SK-N-SH treated with all-trans-retinoic acid at 6 μM for 48 hours (cell line): ENCODE results near the gene TTC7B.

Experiments
- ATAC-seq: fragments of 200-7000 bp; cut with Tn5 transposase; 3 replicates; pipeline ENCODE4 v1.9.1; 2020; ENCODE audit warnings: mild to moderate bottlenecking, moderate library complexity
- ARNTL ChIP-seq: fragments of 450-650 bp; formaldehyde crosslinking; IDR thresholded peaks from 2 replicates; pipeline ENCODE4 v1.5.0; 2020; ENCODE audit warnings: low read depth, mild to moderate bottlenecking, moderate library complexity, borderline replicate concordance
- BACH2 ChIP-seq: fragments of 250-450 bp; sonication (Bioruptor Pico); IDR thresholded peaks from 2 replicates; pipeline ENCODE4 v1.9.0; 2021; ENCODE audit warnings: mild to moderate bottlenecking, borderline replicate concordance
- CSDC2 ChIP-seq: fragments of 250-450 bp; sonication (Bioruptor Pico); IDR thresholded peaks from 2 replicates; pipeline ENCODE4 v1.5.0; 2020; ENCODE audit warnings: mild to moderate bottlenecking, moderate library complexity
- ESRRG ChIP-seq: fragments of 250-450 bp; sonication (Bioruptor Pico); IDR thresholded peaks from 2 replicates; pipeline ENCODE4 v1.6.1; 2021; ENCODE audit warnings: mild to moderate bottlenecking
- GLIS3 ChIP-seq: fragments of 250-450 bp; sonication (Bioruptor Pico); IDR thresholded peaks from 2 replicates; pipeline ENCODE4 v1.5.0; 2020; ENCODE audit warnings: mild to moderate bottlenecking, moderate library complexity
- ISL1 ChIP-seq: fragments of 250-450 bp; sonication (Bioruptor Pico); IDR thresholded peaks from 2 replicates; pipeline ENCODE4 v2.1.2; 2022; ENCODE audit warnings: mild to moderate bottlenecking, moderate library complexity
- OSR1 ChIP-seq: fragments of 250-450 bp; sonication (Bioruptor Pico); IDR thresholded peaks from 2 replicates; pipeline ENCODE4 v1.8.0; 2022; ENCODE audit warnings: moderate library complexity, mild to moderate bottlenecking, inconsistent platforms
- PPARA ChIP-seq: fragments of 250-450 bp; sonication (Bioruptor Pico); IDR thresholded peaks from 2 replicates; pipeline ENCODE4 v1.5.0; 2020; ENCODE audit warnings: mild to moderate bottlenecking, borderline replicate concordance
- RARB ChIP-seq: fragments of 250-450 bp; sonication (Bioruptor Pico); IDR thresholded peaks from 2 replicates; pipeline ENCODE4 v1.8.0; 2021; ENCODE audit warnings: mild to moderate bottlenecking, moderate library complexity
- TCF4 ChIP-seq: fragments of 250-450 bp; sonication (Bioruptor Pico); IDR thresholded peaks from 2 replicates; pipeline ENCODE4 v1.8.0; 2021; ENCODE audit warnings: mild to moderate bottlenecking, moderate library complexity, borderline replicate concordance
- TOX ChIP-seq: fragments of 250-450 bp; sonication (Bioruptor Pico); IDR thresholded peaks from 2 replicates; pipeline ENCODE4 v1.8.0; 2021; ENCODE audit warnings: mild to moderate bottlenecking, moderate library complexity, borderline replicate concordance
- ZC3H10 ChIP-seq: fragments of 250-450 bp; sonication (Bioruptor Pico); IDR thresholded peaks from 2 replicates; pipeline ENCODE4 v1.5.1; 2021; ENCODE audit warnings: mild to moderate bottlenecking, moderate library complexity
- ZFP3 ChIP-seq: fragments of 250-450 bp; sonication (Bioruptor Pico); IDR thresholded peaks from 2 replicates; pipeline ENCODE4 v1.5.0; 2020; ENCODE audit warnings: mild to moderate bottlenecking, moderate library complexity
- ZFP30 ChIP-seq: fragments of 450-650 bp; formaldehyde crosslinking; IDR thresholded peaks from 2 replicates; pipeline ENCODE4 v1.5.0; 2022; ENCODE audit warnings: mild to moderate bottlenecking, moderate library complexity
- ZNF565 ChIP-seq: fragments of 450-650 bp; formaldehyde crosslinking; conservative IDR thresholded peaks from 2 replicates; pipeline ENCODE4 v1.5.0; 2020; ENCODE audit warnings: low read depth, mild to moderate bottlenecking, moderate library complexity
- ZNF70 ChIP-seq: fragments of 450-650 bp; formaldehyde crosslinking; IDR thresholded peaks from 2 replicates; pipeline ENCODE4 v1.5.0; 2020; ENCODE audit warnings: mild to moderate bottlenecking, moderate library complexity
- ZNF8 ChIP-seq: fragments of 450-650 bp; formaldehyde crosslinking; IDR thresholded peaks from 2 replicates; pipeline ENCODE4 v1.5.0; 2020; ENCODE audit warnings: mild to moderate bottlenecking, moderate library complexity
- TF ChIP-seq, protein P1 (sequence below): fragments of 250-450 bp; sonication (Bioruptor Pico); IDR thresholded peaks from 2 replicates; pipeline ENCODE4 v1.8.0; 2020; ENCODE audit warnings: mild to moderate bottlenecking, moderate library complexity, borderline replicate concordance
- TF ChIP-seq, protein P2 (sequence below): fragments of 250-450 bp; sonication (Bioruptor Pico); IDR thresholded peaks from 2 replicates; pipeline ENCODE4 v1.8.0; 2021; ENCODE audit warnings: low read depth, mild to moderate bottlenecking, moderate library complexity, borderline replicate concordance
- TF ChIP-seq, protein P3 (sequence below): fragments of 250-450 bp; sonication (Bioruptor Pico); IDR thresholded peaks from 2 replicates; pipeline ENCODE4 v1.5.1; 2021; ENCODE audit warnings: mild to moderate bottlenecking, moderate library complexity

The TTC7B gene

DNA sequence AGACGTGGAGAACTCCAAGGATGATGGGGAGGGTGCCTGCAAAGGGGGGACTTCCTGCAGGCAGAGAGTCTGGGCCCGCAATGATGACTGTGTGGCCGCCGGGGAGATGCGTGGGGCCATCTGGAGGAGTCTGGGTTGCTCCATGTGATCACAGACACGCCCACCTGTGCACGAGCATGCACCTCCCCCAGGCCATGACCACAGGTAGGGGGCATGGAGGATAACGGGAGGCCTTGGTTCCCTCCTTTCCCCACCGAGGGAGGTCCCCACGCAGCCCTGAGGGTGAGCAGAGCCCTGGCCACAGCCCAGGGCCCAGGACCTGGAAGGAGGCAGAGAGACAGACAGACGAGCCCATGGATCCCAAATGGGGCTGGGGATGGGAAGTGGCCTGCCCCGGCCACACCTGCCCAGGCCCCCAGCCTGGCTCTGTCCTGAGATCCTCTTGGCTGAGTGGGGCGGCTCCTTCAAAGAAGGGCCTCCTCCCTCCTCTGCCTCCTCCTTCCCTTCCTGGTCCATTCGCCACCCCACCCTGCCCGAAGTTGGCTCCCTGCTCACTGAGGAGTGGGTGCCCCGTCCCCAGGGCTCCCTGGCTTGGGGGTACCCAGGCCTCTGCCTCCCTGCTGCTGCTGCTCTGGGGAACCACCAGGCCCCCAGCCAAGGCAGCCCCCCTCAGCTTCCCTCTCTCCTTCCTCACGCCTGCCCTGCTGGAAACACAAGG, 281.2 kb downstream of the TTC7B start:
- TF ChIP-seq, protein P1, sequence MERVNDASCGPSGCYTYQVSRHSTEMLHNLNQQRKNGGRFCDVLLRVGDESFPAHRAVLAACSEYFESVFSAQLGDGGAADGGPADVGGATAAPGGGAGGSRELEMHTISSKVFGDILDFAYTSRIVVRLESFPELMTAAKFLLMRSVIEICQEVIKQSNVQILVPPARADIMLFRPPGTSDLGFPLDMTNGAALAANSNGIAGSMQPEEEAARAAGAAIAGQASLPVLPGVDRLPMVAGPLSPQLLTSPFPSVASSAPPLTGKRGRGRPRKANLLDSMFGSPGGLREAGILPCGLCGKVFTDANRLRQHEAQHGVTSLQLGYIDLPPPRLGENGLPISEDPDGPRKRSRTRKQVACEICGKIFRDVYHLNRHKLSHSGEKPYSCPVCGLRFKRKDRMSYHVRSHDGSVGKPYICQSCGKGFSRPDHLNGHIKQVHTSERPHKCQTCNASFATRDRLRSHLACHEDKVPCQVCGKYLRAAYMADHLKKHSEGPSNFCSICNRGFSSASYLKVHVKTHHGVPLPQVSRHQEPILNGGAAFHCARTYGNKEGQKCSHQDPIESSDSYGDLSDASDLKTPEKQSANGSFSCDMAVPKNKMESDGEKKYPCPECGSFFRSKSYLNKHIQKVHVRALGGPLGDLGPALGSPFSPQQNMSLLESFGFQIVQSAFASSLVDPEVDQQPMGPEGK (CRISPR knock-in tag), result no peak
- no peak for TF ChIP-seq TCF4 (CRISPR knock-in tag)
- no peak for TF ChIP-seq ZNF8 (CRISPR knock-in tag)
- no peak for TF ChIP-seq ZFP30 (CRISPR knock-in tag)
- no peak for TF ChIP-seq PPARA (CRISPR knock-in tag)
- TF ChIP-seq ISL1 (CRISPR knock-in tag), result no peak
- no peak for TF ChIP-seq ZC3H10 (CRISPR knock-in tag)
- TF ChIP-seq RARB (CRISPR knock-in tag), result no peak
- no peak for TF ChIP-seq OSR1
- no peak for TF ChIP-seq ARNTL
- no peak for TF ChIP-seq ZFP3
- TF ChIP-seq, protein P2, sequence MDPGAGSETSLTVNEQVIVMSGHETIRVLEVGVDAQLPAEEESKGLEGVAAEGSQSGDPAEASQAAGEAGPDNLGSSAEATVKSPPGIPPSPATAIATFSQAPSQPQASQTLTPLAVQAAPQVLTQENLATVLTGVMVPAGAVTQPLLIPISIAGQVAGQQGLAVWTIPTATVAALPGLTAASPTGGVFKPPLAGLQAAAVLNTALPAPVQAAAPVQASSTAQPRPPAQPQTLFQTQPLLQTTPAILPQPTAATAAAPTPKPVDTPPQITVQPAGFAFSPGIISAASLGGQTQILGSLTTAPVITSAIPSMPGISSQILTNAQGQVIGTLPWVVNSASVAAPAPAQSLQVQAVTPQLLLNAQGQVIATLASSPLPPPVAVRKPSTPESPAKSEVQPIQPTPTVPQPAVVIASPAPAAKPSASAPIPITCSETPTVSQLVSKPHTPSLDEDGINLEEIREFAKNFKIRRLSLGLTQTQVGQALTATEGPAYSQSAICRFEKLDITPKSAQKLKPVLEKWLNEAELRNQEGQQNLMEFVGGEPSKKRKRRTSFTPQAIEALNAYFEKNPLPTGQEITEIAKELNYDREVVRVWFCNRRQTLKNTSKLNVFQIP (CRISPR knock-in tag), result no peak
- TF ChIP-seq ZNF70 (CRISPR knock-in tag), result no peak
- TF ChIP-seq ESRRG (CRISPR knock-in tag), result no peak
- TF ChIP-seq, protein P3, sequence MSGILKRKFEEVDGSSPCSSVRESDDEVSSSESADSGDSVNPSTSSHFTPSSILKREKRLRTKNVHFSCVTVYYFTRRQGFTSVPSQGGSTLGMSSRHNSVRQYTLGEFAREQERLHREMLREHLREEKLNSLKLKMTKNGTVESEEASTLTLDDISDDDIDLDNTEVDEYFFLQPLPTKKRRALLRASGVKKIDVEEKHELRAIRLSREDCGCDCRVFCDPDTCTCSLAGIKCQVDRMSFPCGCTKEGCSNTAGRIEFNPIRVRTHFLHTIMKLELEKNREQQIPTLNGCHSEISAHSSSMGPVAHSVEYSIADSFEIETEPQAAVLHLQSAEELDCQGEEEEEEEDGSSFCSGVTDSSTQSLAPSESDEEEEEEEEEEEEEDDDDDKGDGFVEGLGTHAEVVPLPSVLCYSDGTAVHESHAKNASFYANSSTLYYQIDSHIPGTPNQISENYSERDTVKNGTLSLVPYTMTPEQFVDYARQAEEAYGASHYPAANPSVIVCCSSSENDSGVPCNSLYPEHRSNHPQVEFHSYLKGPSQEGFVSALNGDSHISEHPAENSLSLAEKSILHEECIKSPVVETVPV, result no peak

DNA sequence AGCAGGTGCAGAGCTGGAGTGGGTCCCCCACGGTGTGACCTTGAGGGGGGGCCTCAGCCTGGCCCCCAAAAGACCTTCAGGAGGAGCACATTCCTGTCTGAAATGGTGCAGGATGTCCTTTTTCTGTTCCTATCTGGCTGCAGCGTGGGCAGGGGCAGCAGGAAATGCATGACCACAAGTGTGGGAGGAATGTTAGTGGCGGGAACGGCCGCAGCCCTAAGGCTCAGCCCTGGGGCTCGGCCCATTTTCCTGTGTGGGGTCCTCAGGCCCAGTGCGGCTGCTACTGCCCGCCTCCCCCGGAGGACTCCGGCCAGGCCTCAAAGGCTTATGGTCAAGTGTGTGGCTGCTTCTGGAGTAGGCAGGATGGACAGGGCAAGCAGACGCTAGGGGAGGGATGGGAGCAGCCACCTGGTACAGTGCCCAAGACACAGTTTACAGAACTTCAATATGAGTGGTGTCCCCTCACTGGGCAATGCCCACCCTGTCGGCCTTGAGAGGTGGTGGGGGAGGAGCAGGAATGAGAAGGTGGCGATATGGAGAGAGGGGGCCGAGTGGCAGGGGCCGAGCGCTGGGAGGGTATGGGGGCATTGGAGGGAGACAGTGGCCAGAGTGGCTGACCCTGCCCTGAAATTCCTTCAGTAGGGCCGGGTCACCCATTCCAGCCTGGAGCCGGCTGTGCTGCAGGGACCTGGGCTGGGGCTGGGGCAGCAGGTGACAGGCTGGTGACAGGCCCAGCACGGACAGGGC, 282.0 kb downstream of the TTC7B start:
- TF ChIP-seq TOX (CRISPR knock-in tag), result no peak
- TF ChIP-seq ARNTL, result no peak
- peak; percentile 50 for ATAC-seq

More for the DNA sequence above, 281.2 kb downstream of the TTC7B start:
- no peak for ATAC-seq

DNA sequence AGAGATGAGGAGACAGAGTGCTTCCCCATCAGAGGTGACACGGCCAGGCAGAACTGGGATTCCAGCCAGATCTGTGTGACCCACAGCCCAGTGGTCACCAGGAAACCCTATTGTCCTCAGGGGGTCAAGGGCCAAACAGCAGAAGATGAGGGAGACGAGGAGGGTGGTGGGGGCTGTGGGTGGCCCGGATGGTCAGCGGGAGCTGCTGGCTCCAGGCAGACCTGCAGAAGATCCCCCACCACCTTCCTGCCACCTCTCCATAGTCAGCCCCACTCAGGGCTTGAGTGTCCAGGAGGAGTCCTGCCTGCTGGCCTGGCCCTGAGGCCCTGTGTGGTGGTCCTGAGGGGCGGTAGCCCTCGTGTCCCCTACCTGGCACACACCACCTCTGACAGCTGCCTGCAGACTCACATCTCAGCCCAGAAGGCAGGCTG, 282.6 kb downstream of the TTC7B start:
- TF ChIP-seq OSR1 (no peak), PPARA (CRISPR knock-in tag) (no peak), RARB (CRISPR knock-in tag) (no peak), BACH2 (CRISPR knock-in tag) (no peak), ARNTL (no peak), CSDC2 (CRISPR knock-in tag) (no peak), ZNF8 (CRISPR knock-in tag) (no peak), TCF4 (CRISPR knock-in tag) (no peak)
- TF ChIP-seq, protein P2 (CRISPR knock-in tag), result no peak
- TF ChIP-seq, all 23 proteins: peak for 0
- no peak; the same call in 2 of the 3 replicates for ATAC-seq

DNA sequence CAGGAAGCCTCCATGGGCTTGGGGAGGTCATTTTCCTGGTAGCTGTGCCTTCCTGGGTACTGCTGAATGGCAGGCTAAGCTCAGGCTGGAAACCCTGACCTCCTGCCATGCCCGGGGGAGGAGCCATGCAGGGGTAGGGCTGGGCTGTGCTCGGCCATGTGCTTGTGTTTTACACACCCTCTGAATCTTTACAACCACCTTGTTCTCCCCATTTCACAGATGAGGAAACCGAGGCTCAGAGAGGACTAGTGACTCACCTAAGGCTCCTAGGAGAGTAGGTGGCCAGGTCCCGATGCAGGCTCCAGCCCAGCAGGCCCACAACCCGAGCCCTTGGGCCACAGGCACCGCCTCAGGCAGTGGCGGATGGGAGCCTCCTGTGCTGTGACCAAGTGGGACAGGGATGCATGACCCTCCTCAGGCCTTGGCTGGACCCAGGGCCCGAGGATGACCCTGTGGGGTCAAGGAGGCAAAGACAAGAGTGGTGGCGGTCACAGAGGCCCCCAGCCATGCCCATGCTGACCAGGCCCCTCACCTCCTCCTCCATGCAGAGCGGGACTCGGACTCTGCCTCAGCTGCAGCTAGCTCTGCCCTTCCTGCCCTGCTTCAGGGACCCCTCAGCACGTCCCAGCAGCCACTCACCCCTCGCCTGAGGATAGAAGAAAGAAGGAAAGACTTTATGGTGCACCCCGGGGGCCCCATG, 283.3 kb downstream of the TTC7B start:
- ATAC-seq, result no peak
- TF ChIP-seq ZNF8 (CRISPR knock-in tag) (no peak), PPARA (CRISPR knock-in tag) (no peak), ZFP3 (no peak), GLIS3 (CRISPR knock-in tag) (no peak), ZNF565 (CRISPR knock-in tag) (no peak)
- TF ChIP-seq, protein P2 (CRISPR knock-in tag), result no peak
- TF ChIP-seq, protein P1 (CRISPR knock-in tag), result no peak
- TF ChIP-seq, protein P3, result no peak
